ENCODE results near the gene CLASP2. TPM values are rescaled to one million over a fixed set of nuclear protein-coding genes. Genes with fewer than 3 reads are reported as not detected.

Gene CLASP2
- polyA plus RNA-seq, 1 donor (not counting 4 experiments of a cell fraction or from before 2014, with no cell fraction given): 49.5 TPM

- Histone ChIP-seq H3K9me1 (ENCODE audit: control insufficient read depth, extremely low read depth, insufficient read depth, low read length) (no peaks in the 10 kb centered on the region), H3K27me3 (ENCODE audit: control insufficient read depth, extremely low read depth, insufficient read depth, low read length) (no peaks in the 10 kb centered on the region), H2AFZ (ENCODE audit: control insufficient read depth, low read length) (no peak overlapping the region), H3K4me3 (ENCODE audit: control insufficient read depth in 2 of 3, extremely low read depth in 1 of 3, insufficient read depth in 2 of 3, low read depth in 1 of 3, low read length in 3 of 3) (no peak overlapping the region), H3K9me3 (ENCODE audit: control insufficient read depth, low read depth, low read length) (no peaks in the 10 kb centered on the region), H3K4me2 (ENCODE audit: control insufficient read depth, extremely low read depth, insufficient read depth, low read depth, low read length) (no peak overlapping the region), H3K4me1 (ENCODE audit: control insufficient read depth, extremely low read depth, insufficient read depth, low read length) (no peaks in the 10 kb centered on the region), H3K36me3 (ENCODE audit: control insufficient read depth in 2 of 2, extremely low read depth in 1 of 2, insufficient read depth in 2 of 2, low read length in 2 of 2) (no peaks in the 10 kb centered on the region), H3K79me2 (ENCODE audit: control insufficient read depth, insufficient read depth, low read length) (no peaks in the 10 kb centered on the region), H3K9ac (ENCODE audit: control insufficient read depth, extremely low read depth, insufficient read depth, low read length) (no peak overlapping the region), H3K27ac (ENCODE audit: control insufficient read depth, insufficient read depth, low read length) (no peak overlapping the region), H4K20me1 (ENCODE audit: control insufficient read depth, extremely low read depth, insufficient read depth, low read length) (no peaks in the 10 kb centered on the region)
- DNase-seq (ENCODE audit: low read depth, low spot score) (no peak), FAIRE-seq (no peak)
- TF ChIP-seq, protein P1, sequence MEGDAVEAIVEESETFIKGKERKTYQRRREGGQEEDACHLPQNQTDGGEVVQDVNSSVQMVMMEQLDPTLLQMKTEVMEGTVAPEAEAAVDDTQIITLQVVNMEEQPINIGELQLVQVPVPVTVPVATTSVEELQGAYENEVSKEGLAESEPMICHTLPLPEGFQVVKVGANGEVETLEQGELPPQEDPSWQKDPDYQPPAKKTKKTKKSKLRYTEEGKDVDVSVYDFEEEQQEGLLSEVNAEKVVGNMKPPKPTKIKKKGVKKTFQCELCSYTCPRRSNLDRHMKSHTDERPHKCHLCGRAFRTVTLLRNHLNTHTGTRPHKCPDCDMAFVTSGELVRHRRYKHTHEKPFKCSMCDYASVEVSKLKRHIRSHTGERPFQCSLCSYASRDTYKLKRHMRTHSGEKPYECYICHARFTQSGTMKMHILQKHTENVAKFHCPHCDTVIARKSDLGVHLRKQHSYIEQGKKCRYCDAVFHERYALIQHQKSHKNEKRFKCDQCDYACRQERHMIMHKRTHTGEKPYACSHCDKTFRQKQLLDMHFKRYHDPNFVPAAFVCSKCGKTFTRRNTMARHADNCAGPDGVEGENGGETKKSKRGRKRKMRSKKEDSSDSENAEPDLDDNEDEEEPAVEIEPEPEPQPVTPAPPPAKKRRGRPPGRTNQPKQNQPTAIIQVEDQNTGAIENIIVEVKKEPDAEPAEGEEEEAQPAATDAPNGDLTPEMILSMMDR (optimal IDR thresholded peaks at IDR 0.05 in 1 of 3, IDR thresholded peaks at IDR 0.05 in 1 of 3, conservative IDR thresholded peaks at IDR 0.05 in 1 of 3; ENCODE audit: extremely low read depth in 1 of 3, insufficient read depth in 2 of 3, low read length in 3 of 3): no peak
- no peak for TF ChIP-seq EZH2 (IDR thresholded peaks at IDR 0.05; ENCODE audit: low read length)
- dilution Hi-C loops (cut with MboI; ENCODE audit: extremely low pct_ligation_motif_present, low sequenced_read_pairs): no loop called here
These were observed 243.2 kb downstream of the CLASP2 start for GRCh38 chr3:33474896-33475295.

GRCh38 chr3:33473813-33474212 lies 244.2 kb downstream of the CLASP2 start:
- no peaks in the 10 kb centered on the region for H3K4me1 ChIP-seq (ENCODE audit: control insufficient read depth, extremely low read depth, insufficient read depth, low read length)
- DNase-seq (ENCODE audit: low read depth, low spot score): no peak
- H3K79me2 ChIP-seq (ENCODE audit: control insufficient read depth, insufficient read depth, low read length): no peaks in the 10 kb centered on the region
- dilution Hi-C loops (cut with MboI; ENCODE audit: extremely low pct_ligation_motif_present, low sequenced_read_pairs): no loop called here
- H3K27me3 ChIP-seq (ENCODE audit: control insufficient read depth, extremely low read depth, insufficient read depth, low read length): no peaks in the 10 kb centered on the region
- no peaks in the 10 kb centered on the region for H4K20me1 ChIP-seq (ENCODE audit: control insufficient read depth, extremely low read depth, insufficient read depth, low read length)
- H3K27ac ChIP-seq (ENCODE audit: control insufficient read depth, insufficient read depth, low read length): no peak overlapping the region
- TF ChIP-seq EZH2 (IDR thresholded peaks at IDR 0.05; ENCODE audit: low read length): no peak
- TF ChIP-seq, protein P1 (optimal IDR thresholded peaks at IDR 0.05 in 1 of 3, IDR thresholded peaks at IDR 0.05 in 1 of 3, conservative IDR thresholded peaks at IDR 0.05 in 1 of 3; ENCODE audit: extremely low read depth in 1 of 3, insufficient read depth in 2 of 3, low read length in 3 of 3): no peak
- no peaks in the 10 kb centered on the region for H3K36me3 ChIP-seq (ENCODE audit: control insufficient read depth in 2 of 2, extremely low read depth in 1 of 2, insufficient read depth in 2 of 2, low read length in 2 of 2)
- H3K4me2 ChIP-seq (ENCODE audit: control insufficient read depth, extremely low read depth, insufficient read depth, low read depth, low read length): no peak overlapping the region
- FAIRE-seq: no peak
- H3K9me1 ChIP-seq (ENCODE audit: control insufficient read depth, extremely low read depth, insufficient read depth, low read length): no peaks in the 10 kb centered on the region
- no peak overlapping the region for H3K4me3 ChIP-seq (ENCODE audit: control insufficient read depth in 2 of 3, extremely low read depth in 1 of 3, insufficient read depth in 2 of 3, low read depth in 1 of 3, low read length in 3 of 3)
- H3K9ac ChIP-seq (ENCODE audit: control insufficient read depth, extremely low read depth, insufficient read depth, low read length): no peak overlapping the region
- no peak overlapping the region for H2AFZ ChIP-seq (ENCODE audit: control insufficient read depth, low read length)
- no peaks in the 10 kb centered on the region for H3K9me3 ChIP-seq (ENCODE audit: control insufficient read depth, low read depth, low read length)

Data from keratinocyte (primary cell).